Common myeloid progenitor, CD34-positive (primary cell): ENCODE results near the gene WBP1.
"Not testable (repeated sequence)": the region's sequence is repeated elsewhere in the genome, so short reads cannot be mapped to it uniquely, and the experiment has no call there.

Experiments
- CTCF ChIA-PET: fragments of 350-600 bp; sonication (Branson Sonifier 250); formaldehyde crosslinking; loops from one replicate; lab custom pipeline; 2021; ENCODE audit warnings: antibody characterized with exemption; lab: Charles Lee
- POLR2A ChIA-PET: fragments of 350-600 bp; sonication (Branson Sonifier 250); formaldehyde crosslinking; loops from one replicate; lab custom pipeline; 2021; ENCODE audit warnings: antibody characterized with exemption; lab: Charles Lee
- DNase-seq, 3 donors: peaks; one replicate each; pipeline versions ENCODE4 v3.0.0 to v3.0.0-alpha.2; 2013
- H3K27ac ChIP-seq, 2 experiments: 1 replicate in 1 of 2; 2 replicates in 1 of 2; pipeline ENCODE4 v1.7.0; 2013; ENCODE audit warnings: inconsistent platforms in 2 of 2, low read length in 2 of 2, mild to moderate bottlenecking in 2 of 2, low read depth in 1 of 2, moderate library complexity in 1 of 2; ENCODE audit not compliant: severe bottlenecking in 2 of 2, insufficient read depth in 1 of 2, poor library complexity in 1 of 2
- H3K27me3 ChIP-seq, 5 experiments: replicated peaks in 2 of 5; 1 replicate in 3 of 5; 2 replicates in 2 of 5; pipeline versions ENCODE4 v1.6.1 to v1.7.0; 2013; ENCODE audit warnings: low read length in 4 of 5, mild to moderate bottlenecking in 2 of 5, moderate library complexity in 2 of 5, inconsistent platforms in 1 of 5; ENCODE audit not compliant: insufficient read depth in 5 of 5, control insufficient read depth in 4 of 5
- H3K36me3 ChIP-seq, 4 experiments: 1 replicate in 2 of 4; 2 replicates in 2 of 4; pipeline versions ENCODE4 v1.6.1 to v1.7.0; 2013; ENCODE audit warnings: low read length in 3 of 4, control low read depth in 1 of 4, mild to moderate bottlenecking in 1 of 4; ENCODE audit not compliant: control insufficient read depth in 4 of 4, insufficient read depth in 4 of 4
- H3K4me1 ChIP-seq, 4 experiments: 1 replicate in 3 of 4; 2 replicates in 1 of 4; pipeline versions ENCODE4 v1.6.1 to v1.7.1; 2013; ENCODE audit warnings: low read length in 3 of 4, mild to moderate bottlenecking in 3 of 4, control low read depth in 1 of 4, inconsistent platforms in 1 of 4, moderate library complexity in 1 of 4; ENCODE audit not compliant: control insufficient read depth in 4 of 4, insufficient read depth in 4 of 4; ENCODE audit errors: control extremely low read depth in 1 of 4
- H3K4me3 ChIP-seq, 7 experiments: 1 replicate in 4 of 7; 2 replicates in 3 of 7; pipeline versions ENCODE4 v1.5.1 to v1.7.0; 2013; ENCODE audit warnings: mild to moderate bottlenecking in 7 of 7, low read length in 6 of 7, moderate library complexity in 6 of 7, inconsistent platforms in 2 of 7, low read depth in 2 of 7, control low read depth in 1 of 7; ENCODE audit not compliant: insufficient read depth in 4 of 7, control insufficient read depth in 1 of 7; ENCODE audit errors: extremely low read depth in 1 of 7
- H3K9me3 ChIP-seq, 5 experiments: 1 replicate in 4 of 5; 2 replicates in 1 of 5; pipeline versions ENCODE4 v1.6.1 to v1.7.1; 2013; ENCODE audit warnings: low read length in 4 of 5, mild to moderate bottlenecking in 2 of 5, inconsistent platforms in 1 of 5, low read depth in 1 of 5, moderate library complexity in 1 of 5; ENCODE audit not compliant: control insufficient read depth in 4 of 5, insufficient read depth in 2 of 5; ENCODE audit errors: control extremely low read depth in 1 of 5
- WGBS: methylation state at CpG from one replicate; pipeline ENCODE4 v1.1.5; 2013; ENCODE audit not compliant: insufficient coverage; 5-methylcytosine and 5-hydroxymethylcytosine counted together

The WBP1 gene

DNA sequence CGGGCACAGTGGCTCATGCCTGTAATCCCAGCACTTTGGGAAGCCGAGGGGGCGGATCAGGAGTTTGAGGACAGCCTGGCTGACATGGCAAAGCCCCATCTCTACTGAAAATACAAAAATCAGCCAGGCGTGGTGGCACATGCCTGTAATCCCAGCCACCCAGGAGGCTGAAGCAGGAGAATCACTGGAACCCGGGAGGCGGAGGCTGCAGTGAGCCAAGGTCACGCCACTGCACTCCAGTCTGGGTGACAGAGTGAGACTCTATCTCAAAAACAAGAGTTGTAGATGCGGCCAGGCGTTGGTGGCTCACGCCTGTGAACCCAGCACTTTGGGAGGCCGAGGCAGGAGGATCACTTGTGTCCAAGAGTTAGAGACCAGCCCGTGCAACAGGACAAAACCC, 12.5 kb downstream of the WBP1 start:
- H3K4me3 ChIP-seq, DNase-seq, H3K27me3 ChIP-seq, H3K9me3 ChIP-seq: not testable (repeated sequence)
- POLR2A ChIA-PET = interaction anchor here (2.9 kb wide), 1 partner anchor 12 kb away, joined by 12 read pairs; the partner anchor contains the start of gene WBP1
- 99% methylated on average over 9 of the region's 12 CpGs for WGBS
- CTCF ChIA-PET = interaction anchor here (1.5 kb wide), 1 partner anchor 62 kb away, joined by 5 read pairs; no protein-coding TSS in a partner anchor
- H3K36me3 ChIP-seq = peaks cover 0 to 16% (median 15%) of the 10 kb centered on the region in 4 experiments
- H3K4me1 ChIP-seq = peaks cover 12 to 34% (median 25%) of the 10 kb centered on the region in 4 experiments
- peak overlapping the region in 1 of 2 experiments; percentile 84 for H3K27ac ChIP-seq

DNA sequence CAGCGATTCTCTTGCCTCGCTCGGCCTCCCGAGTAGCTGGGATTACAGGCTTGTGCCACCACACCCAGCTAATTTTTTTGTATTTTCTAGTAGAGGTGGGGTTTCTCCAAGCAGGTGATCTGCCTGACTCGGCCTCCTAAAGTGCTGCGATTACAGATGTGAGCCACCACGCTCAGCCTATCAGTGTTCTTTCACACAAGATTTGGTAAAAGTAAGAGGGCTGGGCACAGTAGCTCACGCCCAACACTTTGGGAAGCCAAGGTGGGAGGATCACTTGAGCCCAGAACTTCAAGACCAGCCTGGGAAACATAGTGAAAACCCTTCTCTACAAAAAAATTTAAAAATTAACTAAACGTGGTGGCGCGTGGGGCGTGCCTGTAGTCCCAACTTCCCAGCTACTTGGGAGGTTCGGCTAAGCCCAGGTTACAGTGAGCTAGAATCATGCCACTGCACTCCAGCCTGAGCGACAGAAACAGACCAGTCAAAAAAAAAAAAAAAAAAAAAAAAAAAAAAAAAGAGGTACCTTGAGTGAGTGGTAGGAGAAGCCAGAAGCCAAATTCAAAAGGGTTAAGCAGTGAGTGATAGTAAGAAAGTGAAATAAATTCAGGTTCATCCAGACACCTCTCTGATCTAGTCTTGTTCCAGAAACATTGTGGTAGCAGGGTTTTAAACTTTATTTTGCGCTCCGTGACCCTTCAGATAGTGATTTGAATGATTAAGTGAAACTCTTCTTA, 13.3 kb downstream of the WBP1 start:
- ChIA-PET CTCF (interaction anchor here (0.8 to 1.5 kb wide), 2 partner anchors 51 to 61 kb away, joined by 3 to 5 read pairs; no protein-coding TSS in a partner anchor), POLR2A (interaction anchor here (1.3 to 2.9 kb wide), 2 partner anchors 13 to 17 kb away, joined by 4 to 12 read pairs; partner anchors contain the start of genes INO80B and WBP1)
- Histone ChIP-seq H3K4me1 (peaks cover 7 to 29% (median 21%) of the 10 kb centered on the region in 4 experiments), H3K27me3 (no peaks in the 10 kb centered on the region), H3K27ac (peak overlapping the region; percentile 78 to 84), H3K9me3 (no peaks in the 10 kb centered on the region), H3K36me3 (peaks cover 0 to 21% (median 17%) of the 10 kb centered on the region in 4 experiments), H3K4me3 (peak overlapping the region; percentile 40 to 93 (median 87))
- no peak for DNase-seq
- WGBS = 97% methylated on average over 3 of the region's 16 CpGs

DNA sequence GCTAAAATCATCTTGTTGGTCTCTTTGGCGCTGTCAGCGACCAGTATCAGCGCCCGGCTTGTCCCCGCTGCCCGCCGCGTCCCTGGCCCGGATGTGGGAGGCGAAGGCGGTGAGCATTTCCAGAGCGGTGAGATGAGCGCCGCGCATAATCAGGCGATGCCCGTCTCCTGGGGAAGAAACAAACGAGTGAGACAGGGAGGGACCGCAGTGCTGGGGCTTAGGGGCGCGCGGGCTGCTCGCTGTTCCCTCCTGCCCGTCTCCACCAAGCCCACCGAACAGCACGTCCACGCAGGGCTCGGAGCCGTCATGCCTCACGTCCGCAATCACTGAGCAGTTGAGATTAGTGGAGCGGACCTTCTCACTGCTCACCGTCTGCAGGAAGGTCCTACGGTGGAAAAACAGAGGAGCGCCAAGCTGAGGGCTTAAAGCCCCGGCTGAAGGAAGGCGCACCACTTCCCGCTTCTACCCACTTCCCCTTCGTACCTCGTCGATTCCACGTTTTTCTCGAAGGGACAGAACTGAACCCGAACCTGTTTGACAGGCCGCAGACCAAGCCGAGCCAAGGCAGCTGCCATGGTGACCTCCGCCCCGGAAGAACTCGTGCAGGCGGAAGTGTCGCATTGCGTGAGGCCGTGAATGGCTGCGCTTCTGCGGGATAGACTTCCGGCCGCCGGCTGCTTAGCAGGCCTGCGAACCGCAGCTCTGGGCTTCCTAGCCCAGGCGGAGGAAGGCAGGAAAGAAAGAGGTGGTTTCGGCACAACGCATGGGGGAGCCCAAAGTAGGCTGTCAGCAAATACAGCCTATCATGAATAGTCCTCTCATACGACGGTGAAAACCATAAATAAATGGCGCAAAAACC, 14.1 kb downstream of the WBP1 start, which contains the start of gene MRPL53:
TSS of gene MRPL53 (minus strand) at position 595 of the 859 bp plus-strand sequence. CDS start at position 575, 20 bp downstream.
- Histone ChIP-seq H3K27ac (peak within 1 kb of the TSS; percentile 78 to 84), H3K36me3 (peaks cover 0 to 24% (median 19%) of the 10 kb centered on the region in 4 experiments), H3K27me3 (no peaks in the 10 kb centered on the region), H3K4me1 (peaks cover 7 to 35% (median 21%) of the 10 kb centered on the region in 4 experiments), H3K9me3 (no peaks in the 10 kb centered on the region), H3K4me3 (peak within 1 kb of the TSS; percentile 40 to 93 (median 87))
- DNase-seq = peak; percentile 98 to 99 (median 99)
- ChIA-PET CTCF (interaction anchor here (0.7 to 3.9 kb wide), 12 partner anchors 11 to 222 kb away, joined by 3 to 39 read pairs (median 4); partner anchors contain the start of genes CCDC142, INO80B, TTC31 and WBP1), POLR2A (interaction anchor here (0.6 to 2.9 kb wide), 4 partner anchors 9 to 82 kb away, joined by 3 to 13 read pairs (median 8); partner anchors contain the start of genes CCDC142, INO80B, TTC31 and WBP1)
- WGBS = 0% methylated on average over 65 of the region's 66 CpGs

DNA sequence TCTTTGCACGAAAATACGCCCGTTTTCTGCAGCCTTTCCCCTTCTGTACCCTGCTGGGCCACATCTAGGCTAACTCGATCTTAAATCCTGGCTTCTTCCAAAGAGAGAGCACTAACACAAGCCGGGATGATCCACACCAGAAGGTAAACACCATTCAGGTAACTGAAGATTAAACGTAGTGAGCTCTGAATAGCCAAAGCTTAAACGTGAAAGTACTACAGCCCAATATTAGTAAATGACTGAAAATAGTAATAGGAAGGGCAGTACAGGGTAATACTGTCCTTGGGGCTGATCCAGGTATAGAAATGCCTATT, 14.7 kb downstream of the WBP1 start:
- DNase-seq = no peak
- 0% methylated on average over 4 of the region's 7 CpGs for WGBS
- H3K9me3 ChIP-seq = no peaks in the 10 kb centered on the region
- peaks cover 2 to 25% (median 19%) of the 10 kb centered on the region in 4 experiments for H3K36me3 ChIP-seq
- POLR2A ChIA-PET = interaction anchor here (0.6 to 2.9 kb wide), 4 partner anchors 9 to 81 kb away, joined by 3 to 13 read pairs (median 8); partner anchors contain the start of genes CCDC142, INO80B, TTC31 and WBP1
- H3K27ac ChIP-seq = peak overlapping the region; percentile 78 to 84
- no peaks in the 10 kb centered on the region for H3K27me3 ChIP-seq
- CTCF ChIA-PET = interaction anchor here (0.7 to 3.9 kb wide), 10 partner anchors 10 to 223 kb away, joined by 3 to 39 read pairs (median 4); partner anchors contain the start of genes CCDC142, INO80B, TTC31 and WBP1
- peak overlapping the region; percentile 40 to 93 (median 87) for H3K4me3 ChIP-seq
- peaks cover 7 to 39% (median 21%) of the 10 kb centered on the region in 4 experiments for H3K4me1 ChIP-seq

DNA sequence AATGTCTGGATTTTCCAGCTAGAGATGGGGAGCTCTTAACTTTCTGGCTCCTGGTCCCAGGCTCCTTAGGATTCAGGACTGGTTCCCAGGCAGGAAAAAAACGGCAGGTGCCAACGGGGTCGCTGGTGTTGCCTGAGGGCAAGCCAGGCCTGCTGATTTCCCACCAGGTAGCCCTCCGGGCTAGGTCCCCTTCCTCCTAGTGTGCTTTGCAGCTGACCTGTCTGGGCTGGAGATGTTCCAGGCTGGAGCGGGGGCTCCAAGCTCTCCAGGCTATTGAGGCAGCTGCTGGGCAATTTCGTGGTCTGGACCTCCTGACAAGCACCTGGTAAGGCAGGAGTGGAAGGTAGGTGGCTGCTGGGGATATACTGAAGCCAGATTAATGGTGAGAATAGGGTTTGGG, 16.2 kb downstream of the WBP1 start:
- ChIA-PET POLR2A (interaction anchor here (1.2 kb wide), 1 partner anchor 17 kb away, joined by 5 read pairs; the partner anchor contains the start of gene WBP1), CTCF (interaction anchor here (1.0 to 3.9 kb wide), 5 partner anchors 9 to 113 kb away, joined by 3 to 39 read pairs (median 12); partner anchors contain the start of genes CCDC142, LBX2 and TTC31)
- no peaks in the 10 kb centered on the region for H3K9me3 ChIP-seq
- DNase-seq = no peak
- H3K27me3 ChIP-seq = no peaks in the 10 kb centered on the region
- H3K4me1 ChIP-seq = peaks cover 7 to 39% (median 21%) of the 10 kb centered on the region in 4 experiments
- WGBS = 92% methylated on average over 4 of the region's 6 CpGs
- no peak overlapping the region for H3K4me3 ChIP-seq
- H3K36me3 ChIP-seq = peaks cover 2 to 26% (median 23%) of the 10 kb centered on the region in 4 experiments
- no peak overlapping the region for H3K27ac ChIP-seq

DNA sequence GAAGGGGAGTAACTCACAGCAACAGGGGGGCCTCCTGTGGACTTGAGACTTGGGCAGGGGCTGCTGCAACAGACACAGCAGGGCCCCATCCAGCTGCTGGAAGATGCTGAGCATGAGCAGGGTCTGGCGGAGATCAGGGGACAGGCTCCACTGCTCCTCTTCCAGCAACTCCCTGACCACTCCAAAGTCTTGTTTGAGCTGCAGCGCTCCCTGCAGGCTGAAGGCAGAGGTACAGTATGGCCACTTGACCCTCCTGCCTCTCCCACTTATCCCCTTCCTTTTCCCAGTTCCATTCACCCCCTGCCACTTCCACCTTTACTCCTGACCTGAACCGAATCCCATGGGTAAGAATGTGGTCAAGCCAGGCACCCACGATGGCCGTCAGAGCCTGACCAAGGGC, 16.7 kb downstream of the WBP1 start:
- CTCF ChIA-PET = interaction anchor here (0.9 to 3.9 kb wide), 11 partner anchors 8 to 113 kb away, joined by 3 to 39 read pairs (median 4); partner anchors contain the start of genes CCDC142, INO80B, LBX2 and TTC31
- no peaks in the 10 kb centered on the region for H3K27me3 ChIP-seq

More for the DNA sequence above, 16.7 kb downstream of the WBP1 start:
- H3K4me3 ChIP-seq = no peak overlapping the region
- no peaks in the 10 kb centered on the region for H3K9me3 ChIP-seq
- H3K36me3 ChIP-seq = peaks cover 2 to 26% (median 23%) of the 10 kb centered on the region in 4 experiments
- DNase-seq = no peak
- POLR2A ChIA-PET = interaction anchor here (1.2 kb wide), 1 partner anchor 17 kb away, joined by 5 read pairs; the partner anchor contains the start of gene WBP1
- H3K27ac ChIP-seq = no peak overlapping the region
- 91% methylated on average over 4 of the region's 5 CpGs for WGBS
- peaks cover 7 to 39% (median 21%) of the 10 kb centered on the region in 4 experiments for H3K4me1 ChIP-seq
